Activated CD8-positive, alpha-beta memory T cell treated with anti-CD3 and anti-CD28 coated beads for 4 hours (primary cell): ENCODE results near the gene ARHGEF28.

ENCODE experiments used
- DNase-seq, 2 donors: peaks; one replicate each; pipeline ENCODE4 v3.0.0-alpha.2; 2020; ENCODE audit warnings: low read depth in 2 of 2

ARHGEF28 gene

DNA sequence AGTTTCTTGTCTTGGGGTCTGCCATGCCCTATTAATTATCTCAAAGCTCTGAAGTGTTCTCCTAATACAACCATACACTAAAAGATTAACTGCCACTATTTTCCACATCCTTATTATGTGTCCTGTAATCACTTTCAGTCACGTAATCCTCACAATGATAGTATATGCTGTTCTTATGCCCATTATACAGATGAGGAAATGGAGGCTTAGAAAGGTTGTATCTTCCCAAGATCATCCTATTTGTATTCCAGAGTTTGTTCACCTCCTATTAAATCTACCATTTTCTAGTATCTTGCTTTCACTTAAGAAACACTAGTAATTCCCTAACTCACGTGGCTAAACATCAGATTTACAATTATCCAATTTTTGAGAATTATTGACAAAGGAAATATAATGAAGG lies 2.9 kb upstream of the ARHGEF28 start:
- DNase-seq, result no peak

DNA sequence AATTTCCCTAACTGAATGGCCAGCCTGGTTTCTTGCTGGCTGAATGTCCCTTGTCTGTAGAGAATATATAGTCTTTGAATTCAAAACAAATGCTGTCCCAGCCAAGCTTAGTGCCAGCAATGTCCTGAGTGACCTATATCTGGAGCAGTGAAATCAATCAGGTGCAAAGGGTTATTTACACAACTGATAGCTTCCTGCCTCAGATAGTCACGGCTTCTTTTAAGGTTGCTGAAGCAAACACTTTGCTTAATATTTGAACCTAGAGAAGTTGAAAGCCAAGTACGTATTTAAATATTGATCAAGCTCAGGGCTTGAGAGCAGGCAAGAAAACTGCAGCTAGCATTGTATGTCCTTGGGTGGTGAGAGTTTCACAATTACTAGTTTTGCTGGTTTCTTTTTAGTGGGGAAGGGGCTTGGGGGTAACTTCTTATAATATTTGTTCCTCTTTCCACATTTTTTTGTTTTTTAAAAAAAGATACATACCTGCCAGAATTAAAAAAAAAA lies 2.0 kb upstream of the ARHGEF28 start:
- DNase-seq, result no peak

DNA sequence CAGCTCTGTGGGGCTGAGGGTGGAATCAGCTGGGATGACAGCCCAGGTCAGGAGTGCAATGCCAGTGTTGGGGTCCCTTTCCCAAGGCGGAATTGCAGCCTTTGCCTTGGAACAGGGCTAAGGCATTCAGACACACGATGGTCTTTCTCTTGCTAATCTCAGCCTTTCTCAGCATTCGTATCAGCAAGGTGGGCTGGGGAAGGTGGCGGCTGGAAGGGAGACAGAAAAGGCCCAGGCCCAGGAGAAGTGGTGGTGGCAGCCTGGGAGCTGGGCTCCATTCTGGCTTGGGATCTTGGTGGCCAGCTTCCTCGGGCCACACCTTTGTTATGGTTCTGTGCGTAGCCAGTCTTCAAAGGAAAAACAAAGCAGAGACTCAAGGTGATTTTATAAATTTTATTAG lies 1.1 kb upstream of the ARHGEF28 start:
- DNase-seq, result no peak

DNA sequence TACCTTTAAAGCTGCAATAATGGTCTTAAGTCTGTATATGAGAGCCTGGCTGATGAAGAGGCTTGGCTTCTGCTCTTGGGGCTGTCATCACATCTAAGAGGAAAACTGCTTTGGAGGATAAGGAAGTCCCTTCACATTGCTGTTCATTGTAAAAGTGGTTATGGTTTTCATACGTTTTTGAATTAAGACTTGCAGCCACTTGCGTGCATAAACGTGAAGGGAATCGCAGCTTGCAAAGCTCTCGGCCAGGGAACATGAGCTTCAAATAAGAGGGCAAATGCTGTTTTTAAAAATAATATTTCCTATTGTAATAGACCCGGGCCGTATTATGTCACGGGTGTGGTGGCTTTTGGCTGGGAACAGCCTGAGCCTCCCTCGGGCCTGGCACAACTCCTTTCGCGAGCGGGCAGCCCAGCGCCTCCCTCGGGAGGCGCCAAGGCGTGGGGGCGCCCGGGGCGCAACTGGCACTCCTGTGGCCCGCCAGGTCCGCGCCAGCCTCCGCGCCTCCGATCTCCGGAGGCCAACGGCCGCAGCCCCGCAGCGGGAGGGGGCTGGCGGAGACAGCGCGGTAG lies 538 bp upstream of the ARHGEF28 start:
- DNase-seq, result no peak

DNA sequence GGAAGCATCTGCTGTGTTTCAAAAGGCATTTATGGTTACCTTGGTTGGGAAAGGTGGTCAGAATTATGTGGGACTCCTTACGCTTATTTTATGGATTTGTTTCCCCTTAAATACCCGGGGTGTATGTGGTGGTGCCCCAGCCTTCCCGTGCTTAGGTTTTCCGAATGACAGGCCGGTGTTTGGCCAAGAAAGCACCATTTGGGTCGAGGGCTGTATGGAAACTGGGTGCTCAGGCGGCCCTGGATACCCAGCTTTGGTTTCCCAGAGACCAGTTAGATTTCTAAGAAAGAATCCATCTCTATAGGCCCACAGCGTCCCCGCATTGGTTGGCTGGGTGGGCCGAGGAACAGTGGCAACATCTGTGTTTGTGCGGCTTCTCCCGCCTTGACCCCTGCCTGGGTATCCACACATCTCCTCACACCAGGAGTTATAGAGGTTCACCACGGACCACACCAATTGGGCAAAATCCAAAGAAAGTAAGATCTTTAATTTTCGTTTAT lies 868 bp downstream of the ARHGEF28 start:
- no peak for DNase-seq

DNA sequence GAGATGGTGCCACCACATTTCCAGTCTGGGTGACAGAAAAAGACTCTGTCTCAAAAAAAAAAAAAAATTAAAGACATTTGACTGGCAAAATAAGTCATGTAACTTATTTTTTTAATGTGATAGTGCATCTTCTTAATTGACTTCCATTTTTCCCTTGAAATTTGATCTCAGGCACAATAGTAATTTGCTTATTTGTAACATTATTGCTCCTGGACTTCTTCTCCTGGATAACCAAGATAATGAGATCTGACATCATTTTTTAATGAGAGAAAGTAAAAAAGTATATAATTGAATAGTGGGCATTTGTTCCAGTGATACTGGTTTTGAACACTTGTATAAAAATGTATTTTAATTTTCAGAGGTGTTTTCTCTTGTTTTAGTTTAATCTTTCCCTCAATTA lies 3.5 kb downstream of the ARHGEF28 start:
- DNase-seq, result no peak

DNA sequence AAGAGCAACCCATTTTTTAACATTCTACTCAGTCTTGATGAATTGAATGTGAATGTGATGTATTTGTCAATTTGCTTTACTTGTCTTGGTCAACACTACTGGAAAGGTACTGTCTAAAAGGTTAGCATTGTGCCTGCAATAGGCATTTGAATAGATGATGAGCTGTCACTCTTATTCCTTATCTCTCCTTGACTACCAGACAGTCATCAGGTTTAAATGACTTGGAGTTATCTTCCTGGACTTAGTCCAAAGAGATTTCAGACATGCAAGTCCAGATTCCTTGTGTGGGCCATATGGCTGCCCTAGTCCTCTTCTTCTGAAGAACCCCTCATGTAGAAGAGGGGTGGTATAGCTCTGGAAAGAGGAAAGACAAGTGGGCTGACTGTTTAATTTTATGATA lies 4.8 kb downstream of the ARHGEF28 start:
- DNase-seq, result no peak

DNA sequence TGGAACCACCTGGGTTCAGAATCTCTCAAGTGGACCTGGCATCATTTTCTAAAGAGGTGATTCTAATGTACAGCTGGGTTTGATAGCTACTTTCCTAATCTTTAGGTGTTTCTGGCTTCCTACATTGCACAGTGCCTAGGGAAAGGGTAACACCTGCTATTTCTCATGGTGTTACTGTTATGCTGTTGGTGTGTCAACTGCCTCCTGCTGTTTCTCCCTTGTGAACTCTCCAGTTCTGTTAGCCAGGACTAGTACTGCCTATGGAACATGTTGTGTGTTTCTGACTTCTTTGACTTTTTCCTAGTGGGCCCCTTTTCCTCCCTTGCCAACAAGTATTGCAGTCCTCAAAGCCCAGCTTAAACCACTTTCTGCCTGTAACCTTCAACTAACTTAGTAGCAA lies 5.5 kb downstream of the ARHGEF28 start:
- no peak for DNase-seq

DNA sequence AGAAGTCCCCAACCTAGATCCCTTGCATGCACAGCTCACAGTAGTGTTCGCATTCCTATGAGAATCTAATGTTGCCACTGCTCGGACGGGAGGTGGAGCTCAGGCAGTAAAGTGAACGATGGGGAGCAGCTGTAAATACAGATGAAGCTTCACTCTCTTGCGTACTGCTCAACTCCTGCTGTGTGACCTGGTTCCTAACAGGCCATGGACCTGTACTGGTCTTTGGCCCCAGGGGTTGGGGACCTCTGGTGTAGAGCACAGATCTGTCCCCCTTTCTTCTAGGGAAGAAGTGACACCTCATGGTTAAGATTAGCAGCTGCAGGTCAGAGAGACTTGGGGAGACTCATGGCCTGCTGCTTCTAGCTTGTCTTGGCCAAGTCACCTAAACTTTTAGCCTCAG lies 7.1 kb downstream of the ARHGEF28 start:
- no peak for DNase-seq

DNA sequence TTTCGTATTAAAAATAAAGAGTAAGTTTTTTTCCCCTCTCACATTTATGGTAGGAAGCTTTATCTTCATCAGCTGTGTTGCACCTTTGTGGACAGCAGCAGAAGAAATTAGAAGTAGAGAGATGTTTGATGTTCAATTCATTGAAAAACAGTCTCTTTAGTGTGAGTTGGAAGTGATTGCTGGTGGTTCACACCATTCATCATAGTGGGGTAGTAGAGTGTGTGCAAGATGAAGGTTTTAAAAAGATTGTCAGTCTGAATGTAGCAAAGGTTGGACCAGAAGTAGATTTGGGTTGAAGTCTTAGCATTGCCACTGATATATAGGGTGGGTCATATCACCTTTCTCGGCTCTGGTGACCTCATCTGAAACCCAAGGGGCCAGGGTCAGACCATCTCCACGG lies 10.4 kb downstream of the ARHGEF28 start:
- no peak for DNase-seq

DNA sequence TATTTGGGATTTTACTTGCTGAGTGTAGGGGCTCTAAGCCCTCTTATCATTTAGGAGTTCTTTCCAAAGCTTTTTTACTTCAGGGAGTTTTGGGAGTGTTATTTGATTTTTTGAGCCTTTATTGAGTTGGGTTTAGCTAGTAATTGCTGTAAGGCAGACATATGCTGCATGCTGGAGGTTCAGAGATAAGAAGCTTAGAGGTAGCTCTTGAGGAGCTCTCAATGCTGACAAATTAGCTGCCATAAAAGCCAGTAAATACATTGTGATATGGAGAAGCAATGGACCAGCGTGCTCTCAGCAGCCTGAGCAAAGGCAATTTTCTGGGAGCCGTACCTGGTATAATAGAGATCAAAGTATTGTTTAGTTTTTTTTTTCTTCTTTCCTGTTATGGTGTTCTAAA lies 11.6 kb downstream of the ARHGEF28 start:
- DNase-seq, result no peak

DNA sequence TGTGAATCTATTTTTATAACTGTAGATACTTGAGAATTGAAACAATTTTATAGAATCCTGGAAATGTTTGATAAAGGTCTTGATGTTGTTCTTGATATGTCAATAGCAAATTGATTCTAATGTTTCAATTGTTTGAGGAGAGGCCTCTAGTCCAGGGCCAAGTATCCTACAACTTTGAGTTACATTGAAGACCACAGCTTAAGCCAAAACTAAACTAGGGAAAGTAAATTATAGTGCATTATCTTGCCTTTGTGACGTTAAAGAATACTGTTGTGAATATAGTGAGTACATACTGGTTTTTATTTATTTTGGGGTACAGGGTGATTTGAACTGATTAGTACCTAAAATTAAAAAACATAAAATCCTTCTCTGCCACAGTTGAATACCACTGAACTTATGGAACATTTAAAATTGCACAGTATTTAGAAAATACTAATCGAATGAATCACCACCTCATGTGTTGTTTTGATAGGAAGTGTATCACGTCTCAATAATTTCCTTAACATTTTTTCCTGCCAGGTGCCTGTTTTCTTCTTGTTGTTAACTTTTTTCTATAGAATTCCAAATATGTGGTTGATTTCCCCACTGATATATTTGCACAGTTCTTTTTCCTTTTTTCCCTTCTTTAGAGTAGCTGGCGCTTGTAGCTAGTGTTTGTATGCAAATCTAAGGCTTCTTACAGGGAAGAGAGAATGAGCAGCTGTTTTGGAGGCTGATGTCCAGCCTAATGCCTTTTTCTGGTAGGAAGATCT lies 12.5 kb downstream of the ARHGEF28 start:
- no peak for DNase-seq

DNA sequence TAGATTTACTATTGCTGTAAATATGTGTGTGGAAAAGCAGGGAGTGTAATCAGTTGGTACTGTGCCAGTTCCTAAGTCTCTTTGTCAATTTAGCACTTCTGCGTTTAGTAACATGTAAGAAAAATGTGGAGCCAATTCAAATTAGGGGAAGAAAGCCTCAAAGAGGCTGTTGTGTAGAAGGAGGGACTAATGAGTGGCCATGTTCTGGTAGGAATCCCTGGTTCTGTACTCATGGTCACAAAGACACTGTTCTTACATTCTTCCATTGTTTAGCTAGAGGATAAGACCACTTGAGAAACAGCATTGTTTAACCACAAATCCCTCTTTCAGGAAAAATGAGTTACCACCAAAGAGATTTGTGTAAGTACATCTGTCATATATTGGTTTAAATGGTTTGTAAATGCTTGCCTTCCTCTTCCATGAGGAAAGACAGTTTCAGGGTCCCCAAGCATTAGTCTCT lies 14.9 kb downstream of the ARHGEF28 start:
- DNase-seq, result no peak

DNA sequence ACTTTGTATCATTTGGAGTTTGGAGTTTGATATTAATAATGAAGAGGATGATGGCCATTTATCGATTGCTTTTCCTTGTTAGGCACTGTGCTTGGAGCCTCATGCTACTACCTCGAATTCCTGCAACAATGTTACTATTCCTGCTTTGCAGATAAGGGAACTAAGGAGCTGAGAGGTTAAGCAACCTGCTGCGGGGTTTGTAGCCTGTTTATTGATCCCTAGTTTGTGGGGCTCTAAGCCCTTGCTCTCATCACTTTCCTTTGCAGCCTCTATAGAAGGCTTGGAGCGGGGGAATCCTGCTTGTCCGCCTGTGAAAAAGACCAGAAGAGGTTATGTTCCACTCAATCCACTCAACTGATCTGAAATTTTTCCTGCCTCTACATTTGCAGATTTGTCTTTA lies 15.8 kb downstream of the ARHGEF28 start:
- no peak for DNase-seq

DNA sequence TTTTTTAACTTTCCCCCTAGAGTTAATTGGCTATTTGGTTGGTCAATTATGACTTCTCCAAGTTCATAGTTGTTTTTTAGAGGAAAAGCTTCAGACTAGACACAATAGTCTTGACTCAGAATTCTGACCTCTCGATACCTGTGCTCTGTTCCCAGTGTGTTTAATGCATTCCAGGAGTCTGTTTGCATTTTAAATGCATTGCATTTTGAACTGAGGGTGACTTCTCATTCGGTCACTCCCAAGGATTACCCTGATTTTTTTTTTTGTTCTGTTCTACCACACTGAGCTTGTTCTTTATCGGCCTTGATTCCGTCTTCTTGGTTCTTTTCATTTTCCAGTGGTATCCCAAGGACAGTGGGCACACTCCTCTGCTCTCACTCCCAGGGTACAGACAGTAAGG lies 16.3 kb downstream of the ARHGEF28 start:
- DNase-seq, result no peak

DNA sequence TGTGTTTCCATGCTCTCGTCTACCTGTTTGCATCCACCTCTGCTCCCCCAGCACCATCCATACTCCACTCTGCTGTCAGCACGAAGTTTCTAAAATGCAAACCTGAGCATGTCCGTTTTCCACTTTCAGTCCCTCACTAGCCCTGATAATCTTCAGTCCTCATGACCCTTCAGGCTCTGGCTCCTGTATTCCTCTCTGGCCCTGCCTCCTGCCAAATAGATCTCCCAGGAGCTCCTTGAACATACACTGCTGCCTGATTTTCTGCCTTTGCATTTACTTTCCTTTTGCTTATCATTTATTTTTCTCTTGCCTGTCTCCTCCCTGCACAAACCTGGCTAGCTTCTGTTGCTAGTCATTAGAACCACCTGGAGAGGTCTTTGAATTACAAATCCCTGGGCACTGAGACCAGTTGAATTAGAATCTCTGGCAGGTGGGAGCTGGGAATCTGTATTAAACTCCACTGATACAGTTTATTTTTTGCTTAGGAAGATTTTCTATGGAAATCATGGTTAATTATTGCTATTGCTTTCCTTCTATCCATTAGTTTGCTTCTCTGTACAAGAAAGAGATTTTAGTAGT lies 18.5 kb downstream of the ARHGEF28 start:
- DNase-seq, result no peak

DNA sequence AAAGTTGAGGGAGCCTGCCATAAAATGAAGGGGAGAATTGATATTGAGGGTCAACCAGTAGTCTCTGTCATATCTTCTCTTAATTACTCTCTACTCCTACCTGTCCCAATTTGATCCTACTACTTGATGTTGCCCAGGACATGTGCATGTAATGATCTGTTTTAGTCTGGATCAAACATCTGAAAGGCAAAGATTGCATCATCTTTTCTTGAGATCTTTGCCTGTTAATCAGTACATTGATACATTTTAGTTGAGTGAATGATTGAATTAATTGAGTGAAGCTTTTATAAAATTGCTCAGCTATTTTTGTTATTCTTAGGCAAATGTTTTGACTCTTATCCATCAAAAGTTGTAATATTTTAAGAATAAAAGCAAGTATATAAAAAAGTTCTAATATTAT lies 21.7 kb downstream of the ARHGEF28 start:
- no peak for DNase-seq

DNA sequence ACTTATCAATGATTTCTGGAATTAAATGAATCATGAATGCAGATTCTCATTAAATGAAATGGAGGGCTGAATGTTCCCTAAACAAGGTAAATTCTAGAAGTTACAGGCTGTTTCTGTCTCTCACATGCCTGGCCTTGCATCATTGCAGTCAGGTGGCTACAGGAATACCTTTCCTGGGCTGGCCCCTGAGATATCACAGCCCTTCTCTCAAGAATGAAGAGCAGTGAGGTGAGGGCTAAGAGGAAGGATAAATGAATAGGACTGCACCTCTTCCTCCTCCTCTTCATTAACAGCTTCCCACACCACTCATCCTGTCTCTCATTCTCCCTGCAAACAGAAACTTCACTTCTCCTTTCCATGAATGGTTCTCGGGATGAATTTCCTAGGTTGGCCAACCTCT lies 22.5 kb downstream of the ARHGEF28 start:
- no peak for DNase-seq

DNA sequence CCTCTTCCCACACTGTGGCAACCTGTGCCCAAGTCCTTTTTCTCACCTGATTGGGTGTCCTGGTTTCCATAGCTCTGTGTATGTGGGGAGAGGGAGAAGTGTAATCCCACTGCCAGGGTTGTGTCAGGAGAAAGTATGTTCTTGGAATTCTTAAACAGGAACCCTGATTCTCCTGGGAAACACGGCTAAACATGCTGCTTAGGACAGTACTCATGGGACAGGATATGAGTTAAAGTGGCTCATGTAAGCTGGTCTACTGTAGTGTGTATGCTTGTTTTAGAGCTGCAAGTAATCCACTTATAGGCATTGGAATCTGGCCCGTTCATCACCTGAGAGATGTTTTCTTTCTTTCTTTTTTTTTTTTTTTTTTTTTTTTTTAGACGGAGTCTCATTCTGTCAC lies 23.9 kb downstream of the ARHGEF28 start:
- DNase-seq, result no peak

DNA sequence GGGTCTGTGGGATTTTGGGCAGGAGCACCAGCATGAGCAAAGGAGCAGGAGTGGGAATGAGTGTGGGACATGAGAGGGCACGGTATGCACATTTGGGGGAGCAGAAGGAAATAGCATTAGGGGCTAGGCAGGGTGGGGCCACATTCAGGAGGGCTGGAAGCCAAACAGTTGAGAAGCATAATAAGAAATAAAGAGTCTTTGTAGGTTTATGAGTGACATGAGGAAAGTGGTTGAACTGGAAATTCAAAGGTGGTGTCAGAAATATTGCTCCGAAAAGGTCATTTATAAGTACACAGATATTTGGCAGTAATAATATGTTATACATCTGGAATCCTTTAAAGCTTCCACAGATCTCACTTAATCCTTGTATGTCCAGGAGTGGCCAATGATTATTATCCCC lies 26.4 kb downstream of the ARHGEF28 start:
- DNase-seq, result no peak

DNA sequence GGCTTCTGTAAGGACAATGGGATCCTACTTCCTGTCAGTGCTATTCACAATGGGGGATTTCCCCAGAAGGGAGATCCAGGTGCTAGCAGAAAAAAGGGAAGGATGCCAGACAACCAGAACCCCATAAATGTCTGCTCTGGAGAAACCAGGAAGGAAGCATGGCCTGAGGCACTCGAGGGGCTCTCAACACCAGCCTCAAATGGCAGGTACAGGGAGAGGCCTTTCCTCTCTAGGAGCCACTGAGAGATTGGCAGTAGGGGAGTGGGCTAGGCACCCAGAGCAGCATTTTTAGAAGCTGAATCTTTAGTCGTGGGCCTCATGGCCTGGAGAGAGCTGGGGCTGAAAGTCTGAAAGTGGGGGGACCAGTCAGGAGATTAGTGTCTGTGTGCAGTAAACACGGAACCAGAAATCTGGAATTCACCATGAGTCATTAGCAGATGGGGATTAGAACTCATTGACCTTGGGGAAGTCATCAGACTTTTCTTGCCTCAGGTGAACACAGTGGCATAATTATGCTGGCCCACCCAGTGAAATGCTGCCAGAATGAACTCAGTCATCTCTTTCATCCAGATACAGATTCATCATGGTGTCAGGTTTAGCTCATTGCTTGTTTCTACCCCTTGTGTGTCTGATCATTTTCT lies 28.3 kb downstream of the ARHGEF28 start:
- DNase-seq, result no peak

DNA sequence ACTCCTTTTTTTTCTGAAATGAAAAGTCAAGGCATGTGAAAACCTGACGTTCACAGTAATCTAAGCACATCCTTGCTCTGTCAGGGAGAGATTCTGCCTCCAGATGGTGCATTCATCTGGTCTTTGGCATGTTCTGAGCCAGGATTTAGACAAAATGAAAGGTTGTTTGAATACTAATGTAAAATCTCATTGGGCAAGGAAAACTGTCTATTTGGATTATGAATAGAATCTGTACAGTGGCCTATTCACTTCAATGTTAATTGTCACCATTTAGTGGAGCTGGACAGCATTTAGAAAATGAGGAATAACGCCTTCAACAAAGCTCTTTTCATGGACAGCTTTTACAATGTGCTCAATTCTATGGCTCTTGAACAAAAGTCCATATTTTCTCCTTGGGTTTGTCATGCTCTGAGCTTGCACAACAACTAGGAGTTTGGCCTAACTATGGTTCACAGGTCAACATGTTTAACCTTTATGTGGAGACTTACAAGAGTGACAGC lies 28.9 kb downstream of the ARHGEF28 start:
- DNase-seq, result no peak
